HCT116 (cell line): Measurements from ENCODE around the gene PCSK6. TPM values are rescaled to one million over a fixed set of nuclear protein-coding genes. Genes with fewer than 3 reads are reported as not detected.

Experiments used
- ATAC-seq: fragments of 200-7000 bp; cut with Tn5 transposase; 2 replicates; pipeline ENCODE4 v1.9.1; 2020; ENCODE audit warnings: mild to moderate bottlenecking, moderate library complexity
- BruUV-seq: library from RNA; stranded (reverse); fragments of 400-500 nt; replicated peaks from 2 replicates; lab custom pipeline; 2021; lab: Mats Ljungman, UMichigan
- CTCF ChIA-PET: fragments of 300-600 bp; sonication (Branson Sonifier 250); formaldehyde crosslinking; loops from one replicate; lab custom pipeline; 2021; ENCODE audit warnings: antibody characterized with exemption; lab: Charles Lee
- POLR2A ChIA-PET: fragments of 300-600, 350-600 bp; sonication (Branson Sonifier 250); formaldehyde crosslinking; loops from one replicate; lab custom pipeline; 2021; ENCODE audit warnings: antibody characterized with exemption; lab: Charles Lee
- RAD21 ChIA-PET, 2 experiments: fragments of 300-600 bp; sonication (Branson Sonifier 250); formaldehyde crosslinking; loops; one replicate each; lab custom pipeline; 2023; ENCODE audit warnings: low total read pairs in 2 of 2; ENCODE audit not compliant: uncharacterized antibody in 2 of 2, unreplicated experiment in 2 of 2, low non-redundant PET in 1 of 2; lab: Charles Lee
- DNase-seq: peaks from one replicate; pipeline ENCODE4 v3.0.0-alpha.2; 2010; ENCODE audit warnings: low read depth, low spot score
- H2AFZ ChIP-seq: fragments of 200-600 bp; shearing (Covaris generic), sonication (generic); 2 replicates; pipeline ENCODE4 v1.6.1; 2017; ENCODE audit warnings: low read depth, mixed run types, mixed read lengths, antibody characterized with exemption, low read length; ENCODE audit not compliant: poor library complexity, severe bottlenecking
- H3K27ac ChIP-seq: 2 replicates; pipeline ENCODE4 v1.5.1; 2012; ENCODE audit warnings: low read depth, low read length
- H3K27me3 ChIP-seq: fragments of 200-600 bp; sonication (generic); 2 replicates; pipeline ENCODE4 v1.6.1; 2016; ENCODE audit warnings: mixed run types, low read length, mixed read lengths; ENCODE audit not compliant: insufficient read depth
- H3K36me3 ChIP-seq, 2 experiments: fragments of 200-500 bp in 1 of 2; fragments of 200-600 bp in 1 of 2; sonication (Bioruptor generic) in 1 of 2; sonication (generic) in 1 of 2; 2 replicates each; pipeline versions ENCODE4 v1.5.1 to v1.6.1; 2014 to 2016; ENCODE audit warnings: low read length in 2 of 2, inconsistent platforms in 1 of 2, mixed read lengths in 1 of 2, mixed run types in 1 of 2; ENCODE audit not compliant: insufficient read depth in 2 of 2, control insufficient read depth in 1 of 2
- H3K4me1 ChIP-seq, 2 experiments: fragments of 200-600 bp in 1 of 2; sonication (generic) in 1 of 2; 2 replicates each; pipeline versions ENCODE4 v1.5.1 to v1.6.1; 2012 to 2017; ENCODE audit warnings: low read length in 2 of 2, inconsistent platforms in 1 of 2, mild to moderate bottlenecking in 1 of 2, mixed read lengths in 1 of 2, mixed run types in 1 of 2, moderate library complexity in 1 of 2; ENCODE audit not compliant: insufficient read depth in 2 of 2, control insufficient read depth in 1 of 2
- H3K4me2 ChIP-seq: fragments of 200-600 bp; sonication (generic); 2 replicates; pipeline ENCODE4 v1.6.1; 2017; ENCODE audit warnings: mixed run types, low read length, mixed read lengths
- H3K4me3 ChIP-seq, 2 experiments: fragments of 200-600 bp in 1 of 2; sonication (generic) in 1 of 2; replicated peaks in 1 of 2; 2 replicates each; pipeline ENCODE4 v1.5.1; 2011 to 2016; ENCODE audit warnings: low read length in 2 of 2, control low read depth in 1 of 2, low read depth in 1 of 2, mild to moderate bottlenecking in 1 of 2, mixed read lengths in 1 of 2, mixed run types in 1 of 2
- H3K79me2 ChIP-seq: fragments of 200-600 bp; sonication (generic); 2 replicates; pipeline ENCODE4 v1.6.1; 2017; ENCODE audit warnings: mild to moderate bottlenecking, mixed run types, low read length, moderate library complexity, mixed read lengths; ENCODE audit not compliant: insufficient read depth
- H3K9ac ChIP-seq: fragments of 200-600 bp; sonication (generic); 2 replicates; pipeline ENCODE4 v1.6.1; 2016; ENCODE audit warnings: low read length, mixed read lengths
- H3K9me2 ChIP-seq: fragments of 200-600 bp; sonication (generic), shearing (Covaris generic); 2 replicates; pipeline ENCODE4 v1.6.1; 2017; ENCODE audit warnings: mixed run types, mild to moderate bottlenecking, moderate library complexity; ENCODE audit not compliant: insufficient read depth
- H3K9me3 ChIP-seq, 2 experiments: fragments of 200-500 bp in 1 of 2; fragments of 200-600 bp in 1 of 2; sonication (Bioruptor generic) in 1 of 2; sonication (generic) in 1 of 2; 2 replicates each; pipeline ENCODE4 v1.6.1; 2014 to 2017; ENCODE audit warnings: low read length in 2 of 2, mixed read lengths in 2 of 2, inconsistent platforms in 1 of 2, low read depth in 1 of 2, mild to moderate bottlenecking in 1 of 2, mixed run types in 1 of 2, moderate library complexity in 1 of 2; ENCODE audit not compliant: control insufficient read depth in 1 of 2, insufficient read depth in 1 of 2
- H4K20me1 ChIP-seq: fragments of 200-600 bp; sonication (generic), shearing (Covaris generic); 2 replicates; pipeline ENCODE4 v1.6.1; 2017; ENCODE audit warnings: mixed run types, mild to moderate bottlenecking, moderate library complexity; ENCODE audit not compliant: insufficient read depth
- CEBPB ChIP-seq: IDR thresholded peaks from 2 replicates; pipeline ENCODE4 v1.6.1; 2012; ENCODE audit warnings: low read depth
- EGR1 ChIP-seq: IDR thresholded peaks from 2 replicates; pipeline ENCODE4 v1.6.1; 2012; ENCODE audit warnings: low read depth
- EZH2 ChIP-seq: fragments of 200-600 bp; sonication (generic); IDR thresholded peaks from 2 replicates; pipeline ENCODE4 v1.6.1; 2017; ENCODE audit warnings: antibody characterized with exemption, mixed run types
- FOSL1 ChIP-seq: IDR thresholded peaks from 2 replicates; pipeline ENCODE4 v1.6.1; 2012; ENCODE audit warnings: low read depth
- JUND ChIP-seq: IDR thresholded peaks from 2 replicates; pipeline ENCODE4 v1.6.1; 2012
- MAX ChIP-seq: IDR thresholded peaks from 2 replicates; pipeline ENCODE4 v1.6.1; 2012
- RAD21 ChIP-seq: IDR thresholded peaks from 2 replicates; pipeline ENCODE4 v1.6.1; 2012; ENCODE audit warnings: low read depth, mild to moderate bottlenecking
- TCF7L2 ChIP-seq: IDR thresholded peaks from 2 replicates; pipeline ENCODE4 v1.7.0; 2011; ENCODE audit warnings: borderline replicate concordance, inconsistent platforms; ENCODE audit not compliant: insufficient read depth, insufficient read length; ENCODE audit errors: extremely low read depth
- ZFX ChIP-seq: fragments of 450-650 bp; IDR thresholded peaks from 2 replicates; pipeline ENCODE4 v1.6.1; 2017
- intact Hi-C: fragments of 100-400 bp; cut with micrococcal nuclease; formaldehyde crosslinking; loops from 2 replicates; pipeline ENCODE4 v1.10.0; 2022
- total RNA-seq: library from RNA; stranded (reverse); gene quantifications from one replicate; pipeline ENCODE4 v1.2.1, GENCODE V29; 2021; ENCODE audit not compliant: unreplicated experiment
- TF ChIP-seq, protein P1 (sequence below): IDR thresholded peaks from 2 replicates; pipeline ENCODE4 v1.6.1; 2011; ENCODE audit warnings: mild to moderate bottlenecking, low read length, moderate library complexity; ENCODE audit not compliant: insufficient replicate concordance; ENCODE audit errors: extremely low read depth

PCSK6 gene
- total RNA-seq, 1 experiment from 2014 or later, result 13.5 TPM

- ChIA-PET CTCF (no interaction called here), RAD21 (no interaction called here)
- no peak overlapping the region for H3K4me3 ChIP-seq
- H3K9me3 ChIP-seq, result no peaks in the 10 kb centered on the region
- no TSS peak for BruUV-seq
- no peak for TF ChIP-seq MAX
- TF ChIP-seq CEBPB, result no peak
- no peak for TF ChIP-seq RAD21
- TF ChIP-seq FOSL1, result no peak
- TF ChIP-seq EGR1, result no peak
- no peak for TF ChIP-seq EZH2
- TF ChIP-seq, protein P1, sequence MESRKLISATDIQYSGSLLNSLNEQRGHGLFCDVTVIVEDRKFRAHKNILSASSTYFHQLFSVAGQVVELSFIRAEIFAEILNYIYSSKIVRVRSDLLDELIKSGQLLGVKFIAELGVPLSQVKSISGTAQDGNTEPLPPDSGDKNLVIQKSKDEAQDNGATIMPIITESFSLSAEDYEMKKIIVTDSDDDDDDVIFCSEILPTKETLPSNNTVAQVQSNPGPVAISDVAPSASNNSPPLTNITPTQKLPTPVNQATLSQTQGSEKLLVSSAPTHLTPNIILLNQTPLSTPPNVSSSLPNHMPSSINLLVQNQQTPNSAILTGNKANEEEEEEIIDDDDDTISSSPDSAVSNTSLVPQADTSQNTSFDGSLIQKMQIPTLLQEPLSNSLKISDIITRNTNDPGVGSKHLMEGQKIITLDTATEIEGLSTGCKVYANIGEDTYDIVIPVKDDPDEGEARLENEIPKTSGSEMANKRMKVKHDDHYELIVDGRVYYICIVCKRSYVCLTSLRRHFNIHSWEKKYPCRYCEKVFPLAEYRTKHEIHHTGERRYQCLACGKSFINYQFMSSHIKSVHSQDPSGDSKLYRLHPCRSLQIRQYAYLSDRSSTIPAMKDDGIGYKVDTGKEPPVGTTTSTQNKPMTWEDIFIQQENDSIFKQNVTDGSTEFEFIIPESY, result no peak
- no peak for TF ChIP-seq ZFX
- no peak for TF ChIP-seq JUND
- no peak for TF ChIP-seq TCF7L2
- TF ChIP-seq, all 23 proteins: peak for 0
- DNase-seq, result no peak
- Histone ChIP-seq H3K4me2 (no peak overlapping the region), H3K27me3 (no peaks in the 10 kb centered on the region), H3K4me1 (no peaks in the 10 kb centered on the region), H3K9me2 (no peaks in the 10 kb centered on the region), H2AFZ (no peak overlapping the region), H3K36me3 (peaks cover 0 to 2% of the 10 kb centered on the region in 2 experiments; a peak in 1 of 4 replicates), H4K20me1 (no peaks in the 10 kb centered on the region), H3K9ac (no peak overlapping the region), H3K79me2 (no peaks in the 10 kb centered on the region), H3K27ac (no peak overlapping the region)
- POLR2A ChIA-PET, result no interaction called here
- intact Hi-C loops, result no loop called here
- ATAC-seq, result no peak
Observed at GRCh38 chr15:101264011-101264410, 225.5 kb downstream of the PCSK6 start.
